D721Med (cell line): ENCODE results near the gene PIH1D1.
A peak's percentile ranks its signal among the peaks of the same experiment; 100 is the strongest.

Experiments
- DNase-seq: peaks from one replicate; pipeline ENCODE4 v3.0.0; 2011; ENCODE audit warnings: low spot score; ENCODE audit not compliant: insufficient read length
- FAIRE-seq: peaks from 2 replicates; lab custom pipeline; 2011; peaks lifted over from hg19 to GRCh38; lab: Jason Lieb, UNC
- CTCF ChIP-seq: IDR thresholded peaks from 2 replicates; pipeline ENCODE4 v1.5.1; 2012; ENCODE audit warnings: mild to moderate bottlenecking, control low read depth; ENCODE audit not compliant: insufficient read depth; ENCODE audit errors: missing control alignments

PIH1D1 gene

GRCh38 chr19:49407482-49408015 is 44.1 kb downstream of the PIH1D1 start:
- FAIRE-seq, result no peak
- no peak for DNase-seq
- no peak for TF ChIP-seq CTCF

DNA sequence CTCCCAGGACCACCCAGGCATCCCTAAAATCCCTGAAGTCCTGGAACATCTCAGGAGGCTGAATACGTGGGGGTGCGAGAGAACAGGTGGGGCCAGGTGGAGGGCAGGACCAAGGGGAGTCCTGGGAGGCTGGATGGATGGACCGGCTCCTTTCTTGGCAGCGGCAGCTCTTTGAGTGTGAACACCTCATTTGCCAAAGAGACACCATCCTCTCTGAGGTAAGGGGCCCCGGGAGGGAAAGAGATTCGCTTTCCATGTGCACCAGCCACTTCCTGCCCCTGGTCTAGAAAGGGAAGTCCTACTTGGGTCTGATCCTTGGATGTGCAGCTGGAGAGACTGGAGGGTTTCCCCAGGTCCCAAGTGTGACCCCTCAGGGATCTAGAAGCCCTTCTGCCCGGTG is 44.5 kb downstream of the PIH1D1 start:
- DNase-seq, result no peak
- no peak for FAIRE-seq
- TF ChIP-seq CTCF, result no peak

DNA sequence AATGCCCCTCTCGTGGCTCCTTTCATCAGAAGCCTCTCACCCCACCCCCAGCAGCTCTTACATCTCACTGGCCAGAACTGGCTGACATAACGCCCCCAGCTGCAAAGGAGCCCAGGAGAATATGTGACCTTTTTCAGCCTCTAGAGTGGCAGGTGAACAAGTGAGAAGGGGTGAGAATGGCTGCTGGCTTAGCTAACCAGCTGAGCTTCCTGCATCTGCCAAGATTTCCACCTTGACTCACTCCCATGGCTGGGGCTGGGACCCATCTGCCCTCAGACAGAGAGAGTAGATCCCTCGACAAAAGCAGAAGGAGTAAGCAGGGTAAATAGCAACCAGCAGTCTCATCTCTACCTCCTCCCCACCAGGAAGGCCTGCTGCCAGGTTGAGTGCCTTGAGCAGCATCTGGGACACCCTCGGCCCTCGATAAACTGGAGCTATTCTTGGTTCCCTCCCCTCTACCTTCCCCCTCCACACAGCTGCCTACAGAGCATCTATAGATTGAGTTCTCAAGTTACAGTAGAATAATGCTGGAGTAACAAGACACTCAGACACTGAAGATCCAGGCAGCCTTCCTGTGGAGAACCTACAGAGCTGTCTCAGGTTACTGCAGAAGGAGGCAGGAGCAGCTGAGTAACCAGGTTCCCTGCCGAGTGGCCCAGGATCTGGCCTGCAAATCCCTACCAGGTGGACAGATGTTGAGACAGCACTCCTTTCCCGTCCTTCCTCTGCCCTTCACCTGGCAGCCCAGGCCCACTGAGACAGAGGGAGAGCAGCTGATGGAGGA is 48.0 kb downstream of the PIH1D1 start:
- DNase-seq (no peak), FAIRE-seq (no peak)
- no peak for TF ChIP-seq CTCF

GRCh38 chr19:49400029-49400428 is 51.6 kb downstream of the PIH1D1 start:
- DNase-seq (no peak), FAIRE-seq (no peak)
- TF ChIP-seq CTCF, result no peak

DNA sequence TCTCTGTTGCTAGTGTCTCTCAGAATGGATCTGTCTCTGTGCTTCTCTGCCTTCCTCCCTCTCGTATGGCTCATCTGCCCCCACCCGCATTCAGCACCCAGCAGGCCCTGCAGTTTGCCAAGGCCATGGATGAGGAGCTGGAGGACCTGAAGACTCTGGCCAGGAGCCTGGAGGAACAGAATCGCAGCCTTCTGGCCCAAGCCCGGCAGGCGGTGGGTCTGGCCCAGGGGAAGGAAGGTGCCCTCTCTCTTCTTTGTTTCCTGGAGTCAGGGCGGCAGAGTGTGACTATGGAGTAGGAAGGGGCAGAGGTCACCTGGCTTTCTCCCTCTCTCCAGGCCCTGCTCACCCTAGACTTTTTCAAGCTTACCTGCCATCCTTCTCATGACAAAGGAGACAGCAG is 52.7 kb downstream of the PIH1D1 start:
- no peak for FAIRE-seq
- no peak for DNase-seq
- TF ChIP-seq CTCF, result no peak

- FAIRE-seq (no peak), DNase-seq (peak; percentile 7)
- no peak for TF ChIP-seq CTCF
Observed at GRCh38 chr19:49398001-49398615, 53.5 kb downstream of the PIH1D1 start.
